Stimulated activated CD8-positive, alpha-beta memory T cell treated with anti-CD3 and anti-CD28 coated beads, Interleukin-4, amount 100 ng/mL, for 48 hours (primary cell): ENCODE results near the gene KDM1B.

Source experiments
- DNase-seq: peaks from one replicate; pipeline ENCODE4 v3.0.0-alpha.2; 2020

The KDM1B gene

DNA sequence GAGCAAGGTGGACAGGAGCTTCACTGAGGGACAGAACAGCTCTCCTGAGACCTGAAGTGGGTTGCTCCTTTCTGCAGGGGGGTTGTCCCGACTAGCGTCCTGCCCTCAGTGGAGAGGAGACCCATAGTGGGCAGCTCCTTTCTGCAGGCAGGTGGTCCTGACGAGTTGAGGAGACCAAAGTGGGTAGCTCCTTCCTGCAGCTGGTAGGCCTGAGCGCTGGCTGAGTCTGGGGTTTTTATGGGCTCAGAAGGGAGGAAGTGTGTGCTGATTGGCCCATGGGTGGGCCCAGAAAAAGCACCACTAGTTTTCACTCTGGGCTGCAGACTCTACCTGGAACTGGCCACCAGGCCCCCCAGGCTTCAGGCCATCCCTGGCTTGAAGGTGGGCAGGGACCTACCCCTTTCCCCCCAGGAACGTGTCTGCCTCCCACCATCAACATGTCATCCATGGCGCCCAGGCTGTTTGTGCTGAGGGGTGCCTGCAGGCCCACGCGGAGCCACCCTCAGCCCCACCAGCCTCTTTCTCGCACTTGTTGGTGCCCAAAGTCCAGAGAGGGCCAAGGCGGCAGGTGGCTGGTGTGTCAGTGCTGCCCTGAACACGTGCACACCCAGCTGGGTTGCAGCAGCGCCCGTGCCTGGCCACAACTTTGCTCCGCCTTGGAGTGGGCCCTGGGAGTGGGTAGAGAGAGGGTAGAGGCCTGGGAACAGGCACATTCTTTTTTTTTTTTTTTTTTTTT lies 110.7 kb downstream of the KDM1B start:
- DNase-seq = no peak

DNA sequence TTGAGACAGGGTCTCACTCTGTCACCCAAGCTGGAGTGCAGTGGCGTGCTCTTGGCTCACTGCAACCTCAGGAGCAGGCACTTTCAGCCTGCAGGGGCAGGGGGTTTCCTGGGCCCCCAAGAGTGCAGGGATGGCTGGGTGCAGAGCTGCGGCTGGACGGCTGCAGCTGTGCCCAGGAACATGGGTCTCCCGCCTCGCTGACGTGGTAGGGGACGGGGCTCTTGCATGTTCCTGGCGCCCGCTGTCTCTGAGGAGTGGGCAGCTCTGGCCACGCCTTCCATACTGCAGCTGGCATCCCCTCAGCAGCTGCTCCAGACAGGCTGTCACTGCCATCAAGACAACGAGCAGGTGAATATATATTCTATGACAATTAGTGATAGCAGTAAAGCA lies 111.3 kb downstream of the KDM1B start:
- no peak for DNase-seq

- no peak for DNase-seq
Measured at GRCh38 chr6:18268066-18268465, 112.8 kb downstream of the KDM1B start.

GRCh38 chr6:18269253-18269652 lies 114.0 kb downstream of the KDM1B start:
- no peak for DNase-seq

DNA sequence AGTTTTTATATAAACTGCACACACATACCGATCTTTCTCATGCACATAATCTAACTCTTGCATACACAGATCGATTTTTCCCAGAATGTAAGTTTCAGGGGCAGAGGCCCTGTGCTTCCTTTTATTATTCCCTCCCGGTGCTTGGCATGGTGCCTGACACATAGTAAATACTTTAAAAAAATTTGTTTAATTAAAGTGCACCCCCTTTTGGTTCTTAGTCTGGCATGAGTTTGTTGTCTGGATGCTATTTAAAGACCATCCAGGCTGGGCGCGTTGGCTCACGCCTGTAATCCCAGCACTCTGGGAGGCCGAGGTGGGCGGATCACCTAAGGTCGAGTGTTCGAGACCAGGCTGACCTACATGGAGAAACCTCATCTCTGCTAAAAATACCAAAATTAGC lies 114.5 kb downstream of the KDM1B start:
- DNase-seq = no peak

- DNase-seq = no peak
Measured at GRCh38 chr6:18270216-18270615, 115.0 kb downstream of the KDM1B start.
